ENCODE results near the gene NFILZ.

NFILZ gene

GRCh38 chr19:8673276-8673891 is 43.0 kb downstream of the NFILZ start:
- Histone ChIP-seq H3K27me3 (peaks cover 0 to 20% of the 10 kb centered on the region in 2 donors), H3K27ac (no peak overlapping the region), H3K4me3 (no peak overlapping the region), H3K4me1 (no peaks in the 10 kb centered on the region), H3K36me3 (no peaks in the 10 kb centered on the region), H3K9me3 (no peaks in the 10 kb centered on the region)
- intact Hi-C loops (cut with DNase I; ENCODE audit: low total_unique reads), result no loop called here
- no peak for DNase-seq
- TF ChIP-seq, protein P1, sequence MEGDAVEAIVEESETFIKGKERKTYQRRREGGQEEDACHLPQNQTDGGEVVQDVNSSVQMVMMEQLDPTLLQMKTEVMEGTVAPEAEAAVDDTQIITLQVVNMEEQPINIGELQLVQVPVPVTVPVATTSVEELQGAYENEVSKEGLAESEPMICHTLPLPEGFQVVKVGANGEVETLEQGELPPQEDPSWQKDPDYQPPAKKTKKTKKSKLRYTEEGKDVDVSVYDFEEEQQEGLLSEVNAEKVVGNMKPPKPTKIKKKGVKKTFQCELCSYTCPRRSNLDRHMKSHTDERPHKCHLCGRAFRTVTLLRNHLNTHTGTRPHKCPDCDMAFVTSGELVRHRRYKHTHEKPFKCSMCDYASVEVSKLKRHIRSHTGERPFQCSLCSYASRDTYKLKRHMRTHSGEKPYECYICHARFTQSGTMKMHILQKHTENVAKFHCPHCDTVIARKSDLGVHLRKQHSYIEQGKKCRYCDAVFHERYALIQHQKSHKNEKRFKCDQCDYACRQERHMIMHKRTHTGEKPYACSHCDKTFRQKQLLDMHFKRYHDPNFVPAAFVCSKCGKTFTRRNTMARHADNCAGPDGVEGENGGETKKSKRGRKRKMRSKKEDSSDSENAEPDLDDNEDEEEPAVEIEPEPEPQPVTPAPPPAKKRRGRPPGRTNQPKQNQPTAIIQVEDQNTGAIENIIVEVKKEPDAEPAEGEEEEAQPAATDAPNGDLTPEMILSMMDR (IDR thresholded peaks at IDR 0.05), result no peak

DNA sequence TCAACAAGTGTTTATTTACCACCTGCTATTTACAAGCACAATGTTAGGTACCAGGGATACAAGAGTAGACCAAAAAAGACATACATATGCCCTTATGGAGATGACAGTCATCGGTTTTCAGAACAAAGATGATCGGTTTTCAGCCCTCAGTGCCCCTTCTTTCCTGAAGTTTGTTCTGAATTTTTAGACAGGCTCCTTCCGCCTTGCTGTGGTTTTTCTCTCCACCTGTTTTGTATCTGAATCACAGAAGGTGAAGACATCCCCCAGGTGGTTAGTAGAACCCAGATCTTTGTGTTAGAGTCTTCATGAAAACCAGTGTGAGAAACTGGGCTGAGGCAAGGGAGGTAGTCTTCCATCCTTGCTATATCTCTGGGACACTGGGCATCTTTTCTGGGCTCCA is 44.6 kb downstream of the NFILZ start:
- no peaks in the 10 kb centered on the region for H3K4me1 ChIP-seq
- H3K36me3 ChIP-seq, result no peaks in the 10 kb centered on the region
- peaks cover 0 to 17% of the 10 kb centered on the region in 2 donors for H3K27me3 ChIP-seq
- no peak overlapping the region for H3K27ac ChIP-seq
- TF ChIP-seq, protein P1 (IDR thresholded peaks at IDR 0.05), result no peak
- no peak for DNase-seq
- no peaks in the 10 kb centered on the region for H3K9me3 ChIP-seq
- H3K4me3 ChIP-seq, result no peak overlapping the region
- intact Hi-C loops (cut with DNase I; ENCODE audit: low total_unique reads), result no loop called here

- H3K9me3 ChIP-seq, result no peaks in the 10 kb centered on the region
- TF ChIP-seq, protein P1 (IDR thresholded peaks at IDR 0.05), result no peak
- peaks cover 0 to 15% of the 10 kb centered on the region in 2 donors for H3K27me3 ChIP-seq
- intact Hi-C loops (cut with DNase I; ENCODE audit: low total_unique reads), result no loop called here
- no peak overlapping the region for H3K27ac ChIP-seq
- DNase-seq, result no peak
- H3K4me1 ChIP-seq, result no peaks in the 10 kb centered on the region
- no peaks in the 10 kb centered on the region for H3K36me3 ChIP-seq
- no peak overlapping the region for H3K4me3 ChIP-seq
Observed at GRCh38 chr19:8678244-8678807, 47.9 kb downstream of the NFILZ start.
